EL (cell line): ENCODE measurements around the gene ST7.
A peak's percentile ranks its signal among the peaks of the same experiment; 100 is the strongest.

ENCODE experiments used
- DNase-seq: peaks from one replicate; pipeline ENCODE4 v3.0.0-alpha.2; 2016

ST7 gene

DNA sequence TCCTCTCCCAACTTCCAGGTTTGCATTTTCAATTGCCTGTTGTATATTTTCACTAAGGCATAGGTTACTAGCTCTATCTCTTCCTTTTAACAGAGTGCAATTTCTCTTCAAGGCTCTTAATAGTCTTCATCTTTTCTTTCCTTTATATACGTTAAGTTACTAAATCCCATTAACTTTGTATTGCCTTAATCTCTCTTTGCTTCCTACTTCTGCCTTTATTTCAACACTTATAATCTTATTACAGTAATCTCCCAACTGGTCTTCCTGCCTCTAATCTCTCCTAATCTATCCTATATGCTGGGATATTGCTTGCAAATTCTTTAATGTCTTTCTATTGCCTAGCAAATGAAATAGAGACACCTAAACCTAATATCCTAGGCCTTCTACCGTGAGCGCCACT is 26.1 kb downstream of the ST7 start:
- DNase-seq: no peak

DNA sequence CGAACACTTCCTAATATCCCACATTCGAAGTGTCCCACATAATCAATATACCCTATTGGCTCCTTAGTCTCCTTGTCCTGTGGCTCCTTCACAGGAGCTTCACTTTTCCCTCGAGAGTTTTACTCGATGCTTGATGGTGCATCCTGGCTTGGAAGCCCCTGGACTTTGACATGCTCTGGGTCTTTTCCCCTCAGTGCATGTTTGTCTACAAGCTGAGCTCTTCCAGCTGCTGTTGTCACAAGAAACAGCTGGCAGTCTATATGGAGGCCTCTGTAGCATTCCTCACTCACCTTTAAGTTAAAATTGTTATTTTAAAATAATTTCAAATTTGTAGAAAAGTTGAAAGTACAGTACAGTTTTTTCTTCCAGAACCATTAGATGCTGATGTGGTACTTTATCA is 27.1 kb downstream of the ST7 start:
- no peak for DNase-seq

DNA sequence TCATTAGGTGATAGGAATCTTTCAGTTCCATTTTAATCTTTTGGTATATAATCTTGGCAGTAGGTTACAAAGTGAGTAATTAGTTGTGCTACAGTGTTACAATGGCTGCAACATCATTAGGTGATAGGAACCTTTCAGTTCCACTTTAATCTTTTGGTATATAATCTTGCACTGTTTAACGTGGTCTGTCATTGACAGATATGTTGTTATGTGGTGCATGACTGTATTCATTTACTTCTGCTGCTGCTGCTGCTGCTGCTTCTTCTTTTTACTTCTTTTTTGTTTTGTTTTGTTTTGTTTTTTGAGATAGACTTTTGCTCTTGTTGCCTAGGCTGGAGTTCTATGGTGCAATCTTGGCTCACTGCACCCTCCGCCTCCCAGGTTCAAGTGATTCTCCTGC is 28.6 kb downstream of the ST7 start:
- no peak for DNase-seq

DNA sequence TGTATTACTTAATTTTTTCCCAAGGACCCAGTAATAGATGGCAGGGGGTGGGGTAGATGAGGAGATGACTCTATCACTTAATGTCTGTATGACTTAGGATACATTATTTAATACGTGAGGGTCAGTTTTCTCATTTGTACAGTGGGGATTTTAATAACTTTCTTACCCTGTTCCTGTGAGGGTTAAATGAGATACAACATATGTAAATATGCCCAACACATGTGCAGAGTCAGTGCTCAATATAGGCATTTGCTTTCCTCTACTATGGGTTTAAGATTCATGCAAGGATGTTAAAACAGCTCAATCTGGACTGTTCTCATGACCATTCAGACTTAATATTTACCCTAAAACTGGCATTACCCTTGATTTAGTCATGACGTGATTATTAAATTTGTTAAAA is 31.2 kb downstream of the ST7 start:
- no peak for DNase-seq

DNA sequence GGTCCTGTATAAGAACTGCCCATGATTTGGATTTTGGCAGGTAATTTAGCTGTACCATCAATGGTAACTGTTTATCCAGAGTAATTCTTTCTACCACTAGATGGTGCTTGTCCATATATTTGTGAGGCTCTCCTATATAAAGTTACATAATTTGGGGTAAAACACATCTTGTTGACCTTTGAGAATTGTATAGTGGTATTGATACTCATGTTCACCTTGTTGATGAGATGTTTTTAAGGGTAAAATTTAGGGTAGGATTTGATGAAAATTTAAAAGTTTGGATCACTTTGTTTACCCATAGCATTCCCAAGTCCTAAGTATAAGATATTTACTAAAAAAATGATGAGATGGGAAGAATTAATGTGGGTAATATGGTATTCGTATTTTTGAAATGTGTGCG is 31.6 kb downstream of the ST7 start:
- DNase-seq: peak; percentile 25

DNA sequence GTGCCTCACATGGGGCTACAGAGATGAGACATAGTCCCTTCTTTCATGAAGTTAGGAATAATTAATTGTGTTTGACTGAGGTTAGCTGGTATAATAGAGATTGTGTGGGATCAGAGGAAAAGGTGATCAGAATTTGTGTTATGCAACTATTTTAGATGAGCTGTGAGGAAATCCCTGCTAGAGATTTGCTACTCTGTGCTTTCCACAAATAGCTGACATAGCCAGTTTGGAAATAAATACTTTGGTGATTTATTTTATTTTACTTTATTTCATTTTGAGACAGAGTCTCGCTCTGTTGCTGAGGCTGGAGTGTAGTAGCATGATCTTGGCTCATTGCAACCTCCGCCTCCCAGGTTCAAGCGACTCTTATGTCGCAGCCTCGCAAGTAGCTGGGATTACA is 32.3 kb downstream of the ST7 start:
- no peak for DNase-seq

DNA sequence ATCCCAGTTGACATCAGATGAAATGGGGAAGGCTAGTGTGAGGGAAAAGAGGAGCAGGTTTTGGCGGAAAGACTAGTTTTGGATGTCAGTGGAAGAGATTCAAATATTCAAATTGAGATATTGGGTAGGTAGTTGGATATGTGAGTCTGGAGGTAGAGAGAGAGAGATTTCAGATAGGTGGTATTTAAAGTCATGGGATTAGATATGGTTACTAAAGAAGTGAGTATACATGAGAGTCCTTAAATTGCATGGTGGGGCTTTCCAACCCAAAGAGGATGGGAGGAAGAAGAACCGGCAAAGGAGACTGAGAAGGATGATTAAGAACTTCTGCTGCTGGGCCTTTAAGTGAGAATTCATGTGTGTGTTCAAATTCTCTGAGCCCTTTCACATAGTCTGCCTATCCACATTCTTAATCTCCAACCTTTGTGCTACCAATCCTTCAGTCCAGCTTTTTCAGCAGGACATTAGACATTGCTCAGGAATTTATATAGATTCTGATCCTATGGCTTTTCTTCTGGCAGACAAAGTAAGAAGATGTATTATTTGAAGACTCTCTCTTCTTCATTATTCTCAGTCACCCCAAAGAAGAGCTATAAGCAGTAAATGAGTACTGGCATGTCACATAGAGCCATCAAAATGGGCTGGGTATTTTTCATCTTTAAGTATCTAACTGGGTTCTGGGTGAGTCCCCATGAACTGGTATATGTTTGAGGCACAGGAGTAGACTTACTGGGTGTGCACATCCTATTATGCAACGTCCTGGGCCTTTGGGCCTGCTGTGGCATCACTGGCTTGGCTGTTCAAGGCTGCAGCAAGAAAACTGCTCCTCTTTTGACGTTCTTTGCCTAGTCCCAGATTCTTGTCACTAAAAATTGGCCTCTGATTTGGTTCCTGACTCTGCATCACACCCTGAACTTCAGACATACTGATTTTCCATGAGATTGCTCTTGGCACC is 33.6 kb downstream of the ST7 start:
- peak; percentile 45 for DNase-seq

DNA sequence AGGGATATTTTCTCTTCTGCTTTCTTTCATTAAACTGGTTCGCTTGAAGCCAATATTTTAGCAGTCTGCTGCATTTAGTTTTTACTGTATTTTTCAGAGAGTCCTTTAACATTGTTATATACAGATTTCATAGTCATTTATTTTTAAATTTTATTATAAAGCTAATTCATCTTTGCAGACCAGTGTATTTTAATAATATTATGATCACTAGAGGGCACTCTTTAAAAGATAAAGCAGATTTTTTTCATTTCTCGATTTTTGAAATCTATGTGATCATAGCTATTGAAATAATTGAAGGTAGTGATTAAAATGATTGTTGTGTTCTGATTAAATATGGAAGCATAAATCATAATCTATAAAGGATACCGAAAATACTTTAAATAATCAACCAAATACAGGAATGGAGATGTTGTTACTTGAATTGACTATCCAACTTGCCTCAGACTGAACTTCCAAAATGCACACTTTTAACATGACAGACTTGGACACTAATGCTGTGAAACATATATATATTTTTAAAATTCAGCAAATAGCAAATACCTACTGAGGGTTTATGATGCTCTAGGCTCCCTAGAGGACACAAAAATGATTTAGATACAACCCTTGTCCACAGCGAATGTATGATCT is 35.2 kb downstream of the ST7 start:
- no peak for DNase-seq

DNA sequence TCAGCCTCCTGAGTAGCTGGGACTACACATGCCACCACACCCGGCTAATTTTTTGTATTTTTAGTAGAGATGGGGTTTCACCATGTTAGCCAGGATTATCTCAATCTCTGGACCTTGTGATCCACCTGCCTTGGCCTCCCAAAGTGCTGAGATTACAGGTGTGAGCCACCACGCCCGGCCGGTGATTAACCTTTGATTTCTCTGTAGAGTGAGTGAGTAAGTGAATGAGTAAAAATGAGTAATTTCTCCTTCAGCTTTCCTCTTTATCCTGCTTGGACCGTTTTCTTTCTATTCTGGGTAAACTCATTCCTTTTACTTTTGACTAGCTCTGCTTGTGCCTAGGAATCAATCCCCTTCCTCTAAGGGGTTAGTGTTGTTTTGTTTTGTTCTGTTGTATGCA is 36.8 kb downstream of the ST7 start:
- no peak for DNase-seq

DNA sequence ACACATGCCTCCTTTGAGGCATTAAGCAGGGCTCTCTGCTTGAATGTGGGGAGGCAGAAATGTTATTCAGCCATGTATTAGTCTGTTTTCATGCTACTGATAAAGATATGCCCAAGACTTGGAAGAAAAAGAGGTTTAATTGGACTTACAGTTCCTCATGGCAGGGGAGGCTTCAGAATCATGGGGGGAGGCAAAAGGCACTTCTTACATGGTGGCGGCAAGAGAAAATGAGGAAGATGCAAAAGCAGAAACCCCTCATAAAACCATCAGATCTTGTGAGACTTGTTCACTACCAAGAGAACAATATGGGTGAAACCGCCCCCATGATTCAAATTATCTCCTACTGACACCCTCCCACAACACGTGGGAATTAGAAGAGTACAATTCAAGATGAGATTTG is 37.9 kb downstream of the ST7 start:
- no peak for DNase-seq

DNA sequence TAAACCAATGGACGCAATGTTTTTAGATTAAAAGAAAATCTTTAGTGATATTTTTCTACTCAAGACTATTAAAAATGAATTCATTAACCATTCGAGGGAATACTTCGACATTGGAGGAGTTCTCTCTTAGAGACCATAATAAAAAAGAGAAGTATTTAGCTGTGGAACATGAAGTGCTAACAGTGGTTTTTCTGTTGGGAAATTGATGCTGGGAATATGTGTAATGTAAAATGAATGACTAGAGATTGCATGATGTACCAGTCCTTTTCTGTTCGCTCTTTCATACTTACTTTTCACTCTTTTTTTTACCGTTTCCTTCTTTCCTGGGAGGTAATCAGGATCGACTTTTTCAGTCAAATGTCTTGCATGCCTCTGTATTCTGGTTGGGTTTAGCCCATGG is 41.3 kb downstream of the ST7 start:
- DNase-seq: no peak

DNA sequence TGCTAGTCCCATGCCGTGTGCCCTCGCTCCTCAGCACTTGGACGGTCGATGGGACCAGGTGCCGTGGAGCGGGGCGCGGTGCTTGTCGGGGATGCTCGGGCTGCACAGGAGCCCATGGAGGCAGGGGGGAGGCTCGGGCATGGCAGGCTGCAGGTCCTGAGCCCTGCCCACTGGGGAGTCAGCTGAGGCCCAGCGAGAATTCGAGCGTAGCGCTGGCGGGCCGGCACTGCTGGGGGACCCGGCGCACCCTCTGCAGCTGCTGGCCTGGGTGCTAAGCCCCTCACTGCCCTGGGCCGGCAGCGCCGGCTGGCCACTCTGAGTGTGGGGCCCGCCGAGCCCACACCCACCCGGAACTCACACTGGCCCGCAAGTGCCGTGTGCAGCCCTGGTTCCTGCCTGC is 44.7 kb downstream of the ST7 start:
- DNase-seq: no peak

DNA sequence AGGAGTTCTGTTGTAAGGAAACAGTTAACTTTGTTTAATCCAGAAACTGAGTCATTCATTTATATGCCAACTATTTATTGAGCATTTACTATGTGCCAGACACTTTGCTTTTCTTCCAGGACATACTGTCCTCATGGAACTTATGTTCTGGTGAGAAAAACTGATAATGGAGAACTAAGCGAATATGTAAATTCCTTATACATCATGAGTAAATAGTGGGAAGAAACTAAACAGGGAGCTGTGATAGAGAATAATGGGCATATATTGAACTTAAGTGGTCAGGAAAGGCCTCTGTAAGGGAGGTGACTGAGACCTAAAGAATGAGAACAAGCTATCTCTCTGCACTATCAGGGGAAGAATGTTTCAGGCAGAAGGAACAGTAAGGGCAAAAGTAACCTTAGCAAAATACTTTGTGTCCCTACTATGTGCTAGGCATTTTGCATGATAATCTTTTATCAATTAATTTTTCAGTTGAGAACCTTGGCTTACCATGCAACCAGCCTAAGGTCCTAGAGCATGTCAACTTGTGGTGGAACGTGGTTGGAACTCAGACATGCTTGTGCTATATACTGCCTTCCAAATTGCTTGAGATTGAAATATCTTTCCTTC is 45.4 kb downstream of the ST7 start:
- DNase-seq: peak; percentile 23

DNA sequence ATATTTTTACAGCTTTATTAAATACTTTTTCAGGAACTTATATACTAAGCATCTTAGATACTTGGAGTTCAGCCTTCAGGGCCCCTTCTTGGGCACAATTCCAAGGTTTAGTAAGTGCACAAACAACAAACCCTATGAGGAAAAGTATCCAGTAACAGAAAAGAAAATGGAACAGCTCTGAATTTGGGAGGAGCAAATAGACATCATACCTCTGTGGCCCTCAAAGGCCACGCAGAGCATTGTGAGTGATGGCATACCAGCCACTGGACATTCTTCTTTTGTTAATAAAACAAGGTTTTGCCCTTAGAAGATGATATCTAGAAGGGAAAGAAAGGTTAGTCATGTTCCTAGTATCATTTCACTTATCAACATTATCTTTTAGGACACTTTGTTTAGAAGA is 46.0 kb downstream of the ST7 start:
- DNase-seq: peak; percentile 62

DNA sequence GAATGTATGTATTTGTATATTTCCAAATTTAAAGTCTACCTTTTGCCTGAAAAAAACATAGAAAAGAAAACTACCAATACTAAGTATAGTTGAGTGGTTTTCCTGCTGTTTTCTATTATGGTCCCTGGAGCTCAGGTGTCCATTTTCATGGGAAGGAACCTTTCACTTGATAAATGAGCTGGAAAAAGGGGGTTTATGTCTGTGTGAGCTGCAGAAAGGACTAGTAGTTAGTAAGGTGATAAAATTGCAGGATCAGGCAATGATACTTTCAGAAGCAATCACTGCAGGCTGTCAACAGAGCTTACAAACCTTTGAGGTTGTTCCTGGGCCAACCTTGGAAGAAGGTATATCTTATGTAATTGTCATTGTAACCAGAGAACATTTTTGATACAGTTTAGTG is 48.0 kb downstream of the ST7 start:
- DNase-seq: no peak

DNA sequence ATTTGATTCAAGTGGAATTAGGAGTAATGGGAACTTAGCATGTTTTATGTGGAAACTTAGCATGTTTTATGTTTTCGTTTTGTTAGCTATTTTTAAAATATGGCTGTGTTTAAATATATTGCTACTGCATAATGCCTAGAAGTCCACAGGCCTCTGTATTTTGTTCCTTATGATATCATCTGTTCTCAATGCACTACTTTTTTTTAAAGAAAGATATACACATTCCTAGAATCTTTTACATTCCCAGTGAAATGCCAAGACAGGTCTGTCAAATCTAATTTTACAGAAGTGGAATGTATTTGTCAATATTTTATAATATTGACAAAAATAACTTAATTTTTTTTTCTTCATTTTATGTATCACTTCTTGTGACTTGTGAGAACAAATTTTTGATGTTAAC is 51.6 kb downstream of the ST7 start:
- peak; percentile 57 for DNase-seq

DNA sequence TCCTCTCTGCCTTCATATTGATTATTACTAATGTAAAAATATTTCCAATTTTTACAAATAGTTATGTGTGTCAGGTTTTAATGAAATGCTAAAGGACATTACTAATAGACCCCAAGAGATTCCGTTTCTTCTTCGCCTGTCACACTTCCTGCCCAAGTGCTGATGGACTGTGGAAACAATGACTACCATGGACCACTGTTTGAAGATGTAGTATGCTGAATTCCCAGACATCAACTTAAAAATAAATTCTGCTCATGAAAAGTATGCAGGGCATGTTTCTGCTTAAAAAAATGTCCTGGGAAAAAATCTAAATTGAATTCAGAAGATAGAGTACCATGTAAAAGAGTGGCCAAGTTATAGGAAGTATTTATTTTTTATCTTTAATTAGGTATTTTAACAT is 52.1 kb downstream of the ST7 start:
- no peak for DNase-seq

DNA sequence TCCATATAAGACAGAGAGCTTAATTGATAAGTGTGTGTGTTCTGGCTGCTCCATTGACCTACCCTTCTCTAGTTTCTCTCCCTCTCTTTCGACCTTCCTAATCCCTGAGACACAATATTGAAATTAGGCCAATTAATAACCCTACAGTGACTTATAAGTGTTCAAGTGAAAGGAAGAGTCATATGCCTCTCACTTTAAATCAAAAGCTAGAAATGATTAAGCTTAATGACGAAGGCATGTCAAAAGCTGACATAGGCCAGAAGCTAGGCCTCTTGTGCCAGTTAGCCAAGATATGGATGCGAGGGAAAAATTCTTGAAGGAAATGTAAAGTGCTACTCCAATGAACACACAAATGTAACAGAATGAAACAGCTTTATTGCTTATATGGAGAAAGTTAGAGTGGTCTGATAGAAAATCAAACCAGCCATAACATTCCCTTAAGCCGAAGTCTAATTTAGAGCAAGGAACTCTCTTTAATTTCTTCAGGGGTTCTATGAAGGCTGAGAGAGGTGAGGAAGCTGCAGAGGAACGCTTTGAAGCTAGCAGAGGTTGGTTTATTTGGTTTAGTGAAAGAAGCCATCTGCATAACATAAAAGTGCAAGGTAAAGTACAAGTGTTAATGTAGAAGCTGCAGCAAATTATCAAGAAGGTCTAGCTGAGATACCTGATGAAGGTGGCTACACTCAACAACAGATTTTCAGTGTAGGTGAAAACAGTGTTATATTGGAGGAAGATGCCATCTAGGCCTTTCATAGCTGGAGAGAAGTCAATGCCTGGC is 53.8 kb downstream of the ST7 start:
- no peak for DNase-seq

DNA sequence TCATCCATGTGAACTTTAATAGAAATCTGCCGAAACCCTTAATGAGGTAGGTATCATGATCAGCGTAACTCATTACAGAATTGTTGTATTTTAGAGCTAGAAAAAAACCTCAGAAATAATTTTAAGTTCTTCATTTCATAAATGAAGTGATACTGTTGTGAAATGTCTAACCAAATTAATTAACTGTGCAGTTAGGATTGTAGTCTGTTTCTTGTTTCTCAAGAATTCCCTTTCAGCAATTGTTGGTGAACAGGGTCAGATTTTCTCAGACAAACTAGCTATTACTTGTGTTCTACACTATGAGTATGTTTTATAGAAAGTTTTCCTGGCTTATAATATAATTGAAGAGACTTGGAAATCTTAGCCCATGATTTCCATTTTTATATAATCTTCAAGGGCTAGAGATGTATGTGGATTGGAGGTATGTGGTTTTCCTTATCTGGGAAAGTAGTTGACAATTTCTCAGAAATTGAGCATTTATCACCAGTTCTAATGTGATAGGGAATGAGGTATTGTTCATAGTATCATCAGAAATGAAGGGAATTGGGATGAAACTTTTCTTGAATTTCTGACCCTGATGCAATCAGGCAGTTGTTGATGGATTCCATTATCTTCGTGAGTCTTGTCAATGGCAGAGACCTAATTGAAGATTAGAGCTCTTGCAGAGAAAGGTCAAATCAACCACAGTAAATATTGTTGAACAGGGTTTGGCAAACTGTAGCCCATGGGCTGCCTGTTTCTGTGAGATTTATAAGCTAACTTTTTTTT is 55.0 kb downstream of the ST7 start:
- no peak for DNase-seq

DNA sequence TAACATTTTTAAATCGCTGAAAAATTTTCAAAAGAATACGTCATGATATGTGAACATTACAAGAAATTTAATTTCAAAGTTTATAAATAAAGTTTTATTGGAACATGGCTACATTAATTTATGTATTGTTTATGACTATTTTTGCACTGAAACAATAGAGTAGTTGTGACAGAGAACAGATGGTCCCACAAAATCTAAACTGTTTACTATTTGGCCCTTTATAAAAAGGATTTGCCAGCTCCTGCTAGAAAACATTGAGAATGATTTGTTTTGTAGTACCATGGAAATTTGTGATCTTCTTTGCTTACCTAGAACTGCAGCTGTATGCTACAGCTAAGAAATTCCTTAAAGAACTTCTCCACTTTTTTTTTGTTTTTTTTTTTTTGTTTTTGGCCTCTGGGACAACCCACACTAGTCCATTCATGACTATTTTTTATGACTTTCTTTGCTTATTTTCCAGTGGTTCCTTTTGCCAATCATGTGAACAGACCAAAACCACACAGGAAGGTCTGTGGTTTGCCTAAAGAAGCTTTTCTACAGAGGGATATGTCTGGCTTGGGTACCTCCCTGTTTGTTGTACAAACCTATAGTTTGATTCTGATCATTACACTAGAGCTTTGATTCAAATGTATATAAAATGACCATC is 55.7 kb downstream of the ST7 start:
- DNase-seq: peak; percentile 65

DNA sequence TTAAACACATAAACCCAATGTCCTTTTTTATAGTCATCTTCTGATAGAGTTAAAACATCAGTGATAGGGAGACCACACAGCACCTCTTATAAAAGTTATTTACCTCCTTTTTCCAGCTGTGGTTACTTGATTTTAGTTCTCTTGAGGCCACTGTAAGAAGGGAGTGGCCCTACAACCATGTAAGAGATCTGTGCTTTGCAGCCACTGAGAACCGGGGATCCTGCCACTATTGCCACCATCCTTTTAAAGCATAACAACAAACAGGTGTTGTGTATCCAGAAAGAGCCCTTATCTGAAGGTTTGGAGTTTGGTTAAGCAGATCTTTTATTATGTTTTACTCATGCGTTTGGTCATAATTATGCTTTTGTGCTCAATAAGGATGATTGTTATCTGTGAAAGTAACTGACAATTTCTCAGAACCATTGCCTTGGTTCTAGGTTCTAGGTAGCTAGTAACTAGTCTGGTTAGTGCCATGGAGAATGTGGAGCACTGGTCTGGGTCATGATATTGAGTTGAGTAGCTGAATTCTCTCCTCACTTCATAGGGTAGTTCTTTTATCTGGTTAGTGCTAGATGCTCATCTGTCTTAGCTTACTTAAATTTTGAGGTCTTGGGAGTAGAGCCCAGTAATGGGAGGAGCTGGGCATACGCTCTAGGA is 56.5 kb downstream of the ST7 start:
- no peak for DNase-seq
